ENCODE measurements around the gene SYK.

Gene SYK

DNA sequence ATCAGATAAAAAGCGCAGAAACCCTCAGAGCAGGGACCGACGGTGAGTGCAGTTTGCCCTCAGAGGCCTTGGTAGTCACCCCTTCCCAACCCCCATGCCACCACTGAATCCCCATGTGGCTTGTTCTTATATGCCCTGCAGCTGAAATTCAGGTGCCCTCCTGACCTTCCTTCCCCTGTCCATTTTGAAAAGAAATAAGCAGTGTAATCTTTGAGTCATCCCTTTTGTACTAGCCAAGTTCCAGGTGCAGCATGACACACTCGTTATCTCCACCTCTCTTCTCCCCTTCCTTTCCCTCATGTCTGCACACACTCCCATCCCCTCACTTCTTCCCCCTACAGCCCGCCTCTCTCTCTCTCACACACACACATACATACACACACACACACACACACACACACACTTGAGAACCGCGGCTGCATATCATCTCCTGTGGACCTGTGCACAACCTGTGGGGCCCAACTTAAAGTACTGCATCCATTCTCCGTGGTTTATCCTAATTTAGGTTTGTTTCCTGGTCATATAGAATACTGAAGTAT, 53.1 kb downstream of the SYK start:
- no peak for DNase-seq

DNA sequence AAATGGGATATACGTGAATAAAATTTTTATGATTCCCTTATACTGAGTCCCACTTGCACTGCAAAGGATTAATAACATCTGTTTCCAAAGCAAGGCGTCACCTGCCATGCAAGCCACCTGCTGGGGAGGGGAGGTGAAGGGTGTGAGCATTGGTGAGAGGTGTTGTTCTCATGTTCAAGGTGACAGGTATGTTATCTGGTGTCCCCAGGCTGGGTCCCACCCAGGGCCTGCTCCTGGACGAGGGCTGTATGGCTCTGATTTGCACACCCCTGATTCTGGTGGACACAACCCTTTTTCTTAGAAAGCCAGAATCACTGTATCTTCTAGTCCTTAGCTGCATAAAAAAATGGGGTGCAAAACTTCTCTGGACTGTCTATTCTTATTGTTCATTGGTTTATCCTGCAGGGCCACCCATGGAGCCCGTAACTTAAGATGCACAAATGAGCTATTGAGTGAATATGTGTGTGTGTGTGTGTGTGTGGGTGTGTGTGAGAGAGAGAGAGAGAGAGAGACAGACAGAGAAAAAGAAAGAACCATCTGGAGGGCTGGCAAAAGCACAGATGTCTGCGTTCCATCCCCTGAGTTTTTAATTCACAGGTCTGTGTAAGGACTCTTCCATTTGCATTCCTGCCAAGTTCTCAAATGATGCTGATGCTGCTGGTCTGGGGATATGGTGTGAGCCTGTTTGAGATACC, 53.7 kb downstream of the SYK start:
- no peak for DNase-seq

DNA sequence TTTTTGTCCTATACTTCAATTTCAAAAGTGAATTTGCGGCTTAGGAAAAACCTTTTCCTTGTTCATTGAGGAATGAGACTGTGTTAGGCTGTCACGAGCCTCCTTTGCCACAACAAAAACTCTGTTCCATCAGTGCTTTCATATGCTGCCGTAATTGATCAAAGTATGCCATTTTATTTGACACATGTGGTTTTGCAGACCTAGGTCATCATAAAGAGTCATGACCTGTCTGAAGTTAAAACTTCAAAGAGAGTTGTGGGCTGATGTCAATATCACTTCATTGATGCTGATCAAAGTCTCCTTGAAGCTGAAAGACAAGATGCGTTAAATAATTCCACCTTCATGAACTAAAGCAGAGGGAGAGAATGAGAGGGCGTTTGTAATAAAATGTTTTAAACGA, 55.5 kb downstream of the SYK start:
- DNase-seq, result no peak

DNA sequence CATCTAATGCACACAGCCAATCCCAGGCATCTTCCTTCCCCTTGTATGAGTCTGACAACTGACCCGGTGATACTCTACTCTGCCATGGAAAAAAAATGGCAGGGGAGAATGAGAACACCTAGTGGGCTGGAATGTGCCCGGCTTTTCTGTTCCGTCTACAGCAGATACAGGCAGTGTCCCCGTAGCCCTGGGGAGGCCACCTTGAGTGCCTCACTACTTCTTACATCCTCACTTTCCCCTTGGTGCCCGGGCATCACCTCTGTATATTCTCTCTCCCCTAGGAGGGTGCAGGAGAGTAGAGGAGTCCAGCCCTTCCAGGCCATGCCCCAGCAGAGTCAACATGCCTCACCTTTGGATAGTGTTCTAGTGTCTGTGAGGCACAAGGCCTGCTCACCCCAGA, 56.2 kb downstream of the SYK start:
- no peak for DNase-seq

DNA sequence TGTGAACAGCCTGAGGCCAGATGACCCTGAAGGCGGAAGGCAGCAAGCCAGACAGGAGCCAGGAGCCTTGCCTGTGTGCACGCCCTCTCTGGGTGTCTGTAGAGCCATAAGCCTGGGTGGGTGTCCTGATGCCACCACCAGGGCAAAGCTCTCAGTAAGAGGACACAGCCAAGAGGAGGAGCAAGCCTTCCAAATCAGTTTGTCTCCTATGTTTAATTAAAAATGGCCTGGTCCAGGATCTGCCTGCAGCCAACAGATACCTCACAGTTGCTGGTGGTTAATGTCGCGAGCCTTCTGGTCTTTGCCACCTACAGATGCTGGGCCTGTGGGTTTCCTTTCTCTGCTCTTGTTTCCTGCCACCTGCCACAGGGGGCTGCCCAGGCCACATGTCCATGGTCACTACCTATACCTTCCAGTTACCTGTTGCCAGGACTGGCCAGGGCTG, 56.9 kb downstream of the SYK start:
- DNase-seq, result no peak

DNA sequence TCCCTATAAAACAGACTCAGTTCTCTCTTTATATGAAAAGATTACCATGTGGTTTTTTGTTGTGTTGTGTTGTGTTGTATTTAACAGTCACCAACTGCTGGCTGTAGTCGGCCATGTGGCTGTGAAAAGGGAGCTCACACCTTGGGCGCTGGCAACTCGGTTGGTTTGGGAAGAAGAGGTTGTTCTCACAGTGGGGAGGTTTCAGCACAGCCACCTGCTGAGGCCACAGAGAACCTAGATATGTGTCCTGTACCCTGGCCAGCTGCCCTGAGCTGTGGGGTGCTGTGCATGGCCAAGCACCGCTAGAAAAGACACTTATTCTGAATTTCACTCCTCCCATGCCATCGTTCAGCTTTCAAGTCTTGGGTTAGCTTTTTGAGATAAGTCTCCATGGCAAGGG, 58.8 kb downstream of the SYK start:
- DNase-seq, result no peak

DNA sequence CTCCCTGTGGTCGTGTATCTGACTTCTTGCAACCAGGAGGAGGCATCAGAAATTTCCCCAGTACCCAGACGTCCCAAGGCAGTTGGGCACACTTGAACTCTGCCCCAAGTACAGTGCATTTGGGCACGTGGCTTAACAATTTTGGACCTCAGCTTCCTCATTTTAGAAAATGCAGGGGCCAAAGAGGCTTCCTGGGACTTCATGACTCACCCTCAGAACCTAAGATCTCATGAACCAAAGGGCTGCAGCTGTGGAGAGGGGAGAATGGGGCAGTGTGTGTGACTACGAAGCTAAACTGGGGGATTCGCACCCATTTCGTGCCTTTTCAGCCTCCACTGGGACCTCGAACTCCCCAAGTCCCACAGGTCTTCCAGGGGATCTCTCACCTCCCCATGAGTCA, 59.2 kb downstream of the SYK start:
- DNase-seq, result peak; percentile 41

DNA sequence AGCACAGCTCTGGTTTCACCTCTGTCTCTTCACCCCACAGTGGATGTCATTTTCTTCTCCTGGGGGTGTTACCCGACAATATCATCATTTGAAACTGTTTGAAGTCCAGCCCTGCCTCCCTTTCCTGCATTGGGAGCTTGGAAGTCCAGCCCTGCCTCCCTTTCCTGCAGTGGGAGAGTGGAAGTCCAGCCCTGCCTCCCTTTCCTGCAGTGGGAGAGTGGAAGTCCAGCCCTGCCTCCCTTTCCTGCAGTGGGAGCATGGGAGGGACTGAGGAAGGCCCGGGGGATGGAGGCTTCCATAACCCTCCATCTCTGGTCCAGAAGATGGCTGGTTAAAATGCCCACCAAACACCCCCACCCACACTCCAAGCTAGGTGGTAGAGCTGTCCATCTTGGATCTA, 59.8 kb downstream of the SYK start:
- no peak for DNase-seq

DNA sequence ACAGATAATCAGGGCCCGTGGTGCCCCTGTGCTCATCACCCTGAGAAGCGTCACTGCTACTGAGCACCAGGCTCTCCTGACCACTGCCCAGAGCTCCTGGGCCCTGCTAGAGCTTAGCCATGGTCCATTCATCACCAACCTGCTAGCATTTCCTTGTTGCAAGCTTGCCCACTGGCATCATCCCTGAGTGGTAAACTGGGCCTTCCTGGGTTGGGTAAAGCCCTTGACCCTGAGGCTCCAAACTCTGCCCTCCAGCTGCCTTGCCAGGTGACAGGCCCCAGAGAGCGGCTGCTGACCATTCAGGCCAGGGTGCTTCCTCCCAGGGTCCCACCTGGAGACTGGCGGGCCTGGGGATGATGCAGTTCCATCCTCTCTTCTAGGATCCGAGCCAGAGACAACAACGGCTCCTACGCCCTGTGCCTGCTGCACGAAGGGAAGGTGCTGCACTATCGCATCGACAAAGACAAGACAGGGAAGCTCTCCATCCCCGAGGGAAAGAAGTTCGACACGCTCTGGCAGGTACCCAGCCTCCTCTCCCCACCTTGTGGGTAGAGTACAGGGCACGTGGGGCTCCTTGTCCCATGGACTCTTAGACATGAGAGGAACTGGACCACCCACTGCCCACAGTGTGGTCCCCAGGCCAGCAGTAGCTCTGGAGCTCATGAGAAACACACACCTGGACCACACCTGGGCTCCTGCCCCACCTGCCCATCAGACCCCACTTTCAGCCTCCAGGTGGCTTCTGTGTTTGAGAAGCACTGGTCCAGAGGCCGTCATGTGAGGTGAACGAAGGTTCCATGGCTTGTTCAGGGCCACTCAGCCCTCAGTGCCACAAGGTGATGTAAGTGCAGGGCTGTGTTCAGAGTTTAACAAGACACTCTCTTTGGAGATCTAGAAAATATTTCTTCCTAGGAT, 60.5 kb downstream of the SYK start:
- DNase-seq, result no peak

DNA sequence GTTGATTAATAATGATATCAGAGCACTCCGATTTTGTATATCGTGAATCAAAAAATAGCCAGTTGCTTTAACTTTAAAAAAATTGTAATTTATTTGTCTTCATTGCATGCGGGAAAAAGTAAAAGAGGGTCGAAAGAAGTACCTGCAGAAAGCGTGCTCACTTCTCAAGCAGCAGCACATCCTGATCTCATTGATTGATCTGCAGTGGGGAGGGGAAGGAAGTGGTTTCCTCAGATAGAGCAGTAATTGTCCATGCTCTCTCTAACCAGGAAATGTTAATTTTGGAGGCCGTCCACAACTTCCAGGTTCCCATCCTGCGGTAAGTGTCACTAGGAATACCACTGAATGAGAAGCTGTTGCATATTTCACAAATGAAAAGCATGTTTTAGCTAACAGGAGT, 63.2 kb downstream of the SYK start:
- DNase-seq, result no peak

DNA sequence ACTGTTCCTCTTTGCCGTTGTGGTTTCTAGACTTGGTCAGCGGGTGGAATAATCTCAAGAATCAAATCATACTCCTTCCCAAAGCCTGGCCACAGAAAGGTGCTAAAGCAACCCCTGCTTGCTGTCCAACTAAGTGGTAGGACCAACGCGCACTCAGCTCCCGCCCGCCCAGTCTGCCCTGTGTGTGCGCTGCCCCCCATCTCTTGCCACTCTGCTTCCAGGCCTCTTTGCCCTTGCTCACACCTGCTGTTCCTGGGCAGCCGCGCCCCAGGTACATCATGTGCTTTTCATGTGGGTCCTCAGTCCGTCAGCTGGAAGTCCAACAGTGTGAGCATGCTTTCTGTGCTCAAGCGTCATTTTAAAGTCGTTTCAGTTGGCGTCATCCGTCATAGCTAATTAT, 65.5 kb downstream of the SYK start:
- DNase-seq, result no peak

DNA sequence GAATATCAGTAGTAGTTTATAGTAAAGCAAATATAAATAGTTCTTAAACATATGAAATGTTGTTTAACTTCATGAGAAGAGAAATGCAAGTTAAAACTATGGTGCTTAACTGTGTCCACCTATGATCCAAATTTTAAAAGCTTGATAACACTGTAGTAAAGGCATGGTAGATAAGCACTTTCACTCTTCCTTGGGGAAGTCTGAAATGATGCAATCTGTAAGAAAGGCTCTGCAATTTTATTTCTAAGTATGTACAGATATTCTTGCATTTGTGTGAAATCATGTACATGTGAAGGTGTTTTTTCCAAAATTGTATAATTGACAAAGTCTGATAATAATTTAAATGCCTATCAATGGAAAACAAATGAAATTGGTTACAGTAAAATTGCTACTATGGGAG, 66.9 kb downstream of the SYK start:
- DNase-seq, result no peak

DNA sequence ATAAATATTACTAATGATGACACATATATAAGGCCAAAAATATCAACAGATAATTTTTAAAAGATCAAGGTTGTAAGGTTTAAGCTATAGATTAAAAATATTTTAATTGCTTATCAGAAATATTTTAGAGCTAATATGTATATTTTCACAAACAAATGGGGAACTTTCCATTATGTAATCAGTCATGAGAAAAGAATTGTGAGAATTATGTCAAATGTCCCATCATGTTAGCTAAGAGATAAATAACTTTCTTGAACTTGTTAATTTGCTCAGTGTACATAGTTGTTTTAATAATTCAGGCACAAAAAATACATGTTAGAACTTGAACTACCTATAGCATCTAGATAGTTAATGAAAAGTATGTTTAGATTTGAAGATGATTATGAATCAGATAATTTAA, 67.7 kb downstream of the SYK start:
- no peak for DNase-seq

DNA sequence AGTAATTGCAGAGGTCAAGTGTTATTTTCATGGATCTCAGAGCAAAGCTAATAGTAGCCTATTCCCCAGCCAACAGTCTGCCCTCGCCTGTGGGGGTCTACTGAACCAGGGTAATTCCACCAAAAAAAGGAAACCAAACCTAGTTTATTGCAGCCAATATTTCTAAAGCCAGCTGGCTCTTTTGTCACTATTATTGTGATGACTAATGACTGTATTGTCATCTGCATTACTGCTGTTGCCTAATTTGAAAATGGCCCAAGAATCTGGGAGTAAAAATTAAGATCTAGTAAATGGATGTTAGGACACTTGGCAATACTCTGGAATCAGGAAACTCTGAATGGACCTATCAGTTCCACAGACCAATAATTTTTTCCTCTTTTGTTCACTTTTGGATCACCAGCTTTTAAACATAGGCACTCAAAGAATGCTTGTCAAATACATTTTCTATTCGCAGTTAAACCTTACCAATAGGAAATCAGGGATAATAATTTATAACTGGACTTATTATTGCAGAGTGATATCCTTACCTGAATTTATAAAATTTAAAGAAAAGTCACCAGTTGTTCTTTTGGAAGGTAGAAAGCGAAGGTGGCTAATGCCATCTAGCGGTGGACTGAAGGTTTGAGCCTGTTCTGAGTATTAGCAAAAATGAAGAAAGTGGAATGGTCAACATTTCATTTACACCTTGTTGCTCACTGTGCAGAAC, 69.2 kb downstream of the SYK start:
- DNase-seq, result no peak

DNA sequence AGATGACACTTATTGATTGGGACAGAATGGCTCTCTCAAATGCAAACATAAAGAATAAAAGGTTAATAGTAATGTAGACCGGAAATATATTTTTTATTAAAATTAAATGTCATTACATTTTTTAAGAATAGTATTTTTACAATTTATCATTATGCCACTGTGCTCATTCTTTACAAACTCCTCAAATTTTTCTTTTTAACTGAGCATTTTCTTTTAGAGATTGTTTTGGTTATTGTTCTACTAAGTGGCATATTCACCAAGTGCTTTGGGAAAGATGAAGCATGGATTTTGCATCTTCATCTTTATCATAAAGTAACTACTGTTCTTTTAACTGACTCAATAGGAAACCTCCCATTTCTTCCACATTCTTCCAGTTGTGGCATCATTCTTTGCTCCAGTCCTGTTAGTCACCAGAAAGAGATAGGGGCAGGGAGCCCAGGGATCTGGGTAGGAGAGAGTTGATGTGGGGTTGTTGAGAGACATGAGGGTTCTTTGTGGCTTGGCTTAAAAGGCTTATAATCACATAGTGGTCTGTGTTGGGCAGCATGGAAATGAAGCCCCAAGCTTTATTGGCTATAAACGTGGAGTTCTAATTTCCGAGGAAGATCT, 69.8 kb downstream of the SYK start:
- DNase-seq, result no peak

DNA sequence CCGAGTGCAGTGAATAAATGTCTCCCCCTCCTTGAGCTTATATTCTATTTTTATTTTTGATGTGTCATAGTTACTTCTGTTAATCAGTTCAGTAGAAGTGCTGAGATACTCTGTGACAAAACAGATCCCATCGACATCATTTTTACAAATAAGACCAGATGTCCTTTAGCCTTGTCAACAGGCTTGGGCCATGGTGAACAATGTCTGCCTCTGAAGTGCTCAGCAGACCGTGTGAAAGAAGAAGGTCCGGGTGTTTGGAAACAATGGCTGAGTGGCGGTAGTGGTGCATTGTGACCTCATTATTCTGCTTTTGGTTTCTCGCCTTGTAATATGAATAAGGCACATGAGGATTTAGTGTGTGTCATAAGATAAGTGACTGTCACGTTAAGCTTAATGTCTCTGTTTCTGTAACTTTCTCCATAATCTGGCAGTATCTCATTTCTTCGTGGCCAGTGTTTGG, 71.2 kb downstream of the SYK start:
- no peak for DNase-seq

DNA sequence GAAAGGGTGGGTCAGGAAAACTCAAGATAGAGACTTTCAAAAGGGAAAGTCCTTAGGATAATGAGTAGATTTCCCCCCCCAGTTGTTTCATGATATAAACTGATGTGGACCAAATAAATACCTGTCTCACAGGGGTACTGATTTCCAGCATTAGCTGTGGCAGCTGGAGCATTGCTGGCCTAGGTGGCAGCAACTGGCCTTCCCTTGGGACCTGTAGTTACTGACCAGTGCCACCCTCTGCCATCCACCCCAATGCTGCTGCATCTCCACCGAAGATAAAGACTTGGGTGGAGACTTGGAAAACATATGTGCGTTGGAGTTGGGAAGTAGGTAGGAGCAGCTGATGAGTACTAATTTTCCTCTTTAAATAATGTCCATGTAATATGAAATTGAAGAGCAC, 71.8 kb downstream of the SYK start:
- DNase-seq, result no peak

DNA sequence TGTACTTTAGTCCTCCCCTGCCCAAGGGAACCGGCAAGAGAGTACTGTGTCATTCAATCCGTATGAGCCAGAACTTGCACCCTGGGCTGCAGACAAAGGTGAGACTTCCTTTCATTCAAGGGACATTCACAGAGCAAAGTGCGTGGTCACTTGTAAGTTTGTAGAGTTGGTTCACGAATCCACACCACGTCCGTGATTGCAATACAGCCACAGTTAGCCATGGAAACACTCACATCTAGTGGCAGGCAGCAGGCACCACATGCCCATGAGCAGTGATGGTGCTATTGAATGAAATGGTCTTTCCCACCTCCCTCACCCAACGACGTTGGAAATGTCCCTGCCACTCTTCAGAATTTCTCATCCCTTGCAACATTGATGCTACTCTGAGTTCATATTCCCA, 72.6 kb downstream of the SYK start:
- DNase-seq, result no peak

DNA sequence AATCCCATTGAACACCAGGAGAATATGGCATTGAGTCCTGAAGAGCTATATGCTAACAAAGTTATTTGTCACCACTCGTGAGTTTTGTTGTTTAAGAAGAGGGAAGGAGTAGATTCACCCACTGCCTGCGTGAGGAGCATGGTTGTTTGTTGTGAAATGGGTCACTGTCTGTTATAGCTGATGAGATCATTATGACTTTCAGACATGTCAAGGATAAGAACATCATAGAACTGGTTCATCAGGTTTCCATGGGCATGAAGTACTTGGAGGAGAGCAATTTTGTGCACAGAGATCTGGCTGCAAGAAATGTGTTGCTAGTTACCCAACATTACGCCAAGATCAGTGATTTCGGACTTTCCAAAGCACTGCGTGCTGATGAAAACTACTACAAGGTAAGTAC, 76.9 kb downstream of the SYK start:
- no peak for DNase-seq

DNA sequence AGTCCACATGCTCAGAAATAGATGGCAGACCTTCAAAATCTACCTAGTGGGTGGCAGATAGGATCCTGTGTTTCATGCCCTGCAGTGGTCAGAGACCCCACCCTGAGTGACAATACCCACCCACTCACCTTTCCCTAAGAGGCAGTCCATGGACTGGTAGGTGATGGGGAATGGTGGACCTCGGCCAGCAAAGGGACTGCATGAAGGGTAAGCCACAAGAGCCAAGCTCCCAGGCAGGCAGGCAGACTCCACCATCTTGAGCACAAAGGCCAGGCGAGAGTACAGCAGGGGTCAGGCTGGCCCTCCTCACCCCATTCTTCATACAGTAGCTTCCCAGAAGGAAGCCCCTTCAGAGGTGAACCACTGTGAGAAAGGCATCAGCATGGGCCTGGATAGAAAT, 78.4 kb downstream of the SYK start:
- DNase-seq, result no peak

DNA sequence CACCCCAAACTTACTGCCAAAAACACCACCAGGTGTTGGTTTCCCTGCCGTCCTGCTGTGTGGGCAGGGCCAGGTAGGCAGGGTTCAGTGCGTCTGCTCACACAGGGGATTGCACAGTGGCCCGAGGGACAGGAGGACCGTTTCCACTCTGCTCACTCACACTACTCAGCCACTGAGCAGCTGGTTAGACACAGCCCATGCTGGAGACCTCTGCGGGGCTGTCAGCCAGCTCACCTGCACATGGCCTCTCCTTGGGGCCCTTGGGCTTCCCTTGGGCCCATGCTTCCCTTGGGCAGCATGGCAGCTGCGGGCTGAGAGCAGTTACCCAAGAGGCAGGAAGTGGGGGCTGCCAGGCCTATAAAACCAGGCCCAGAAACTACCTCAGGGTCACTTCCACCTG, 79.0 kb downstream of the SYK start:
- DNase-seq, result no peak

DNA sequence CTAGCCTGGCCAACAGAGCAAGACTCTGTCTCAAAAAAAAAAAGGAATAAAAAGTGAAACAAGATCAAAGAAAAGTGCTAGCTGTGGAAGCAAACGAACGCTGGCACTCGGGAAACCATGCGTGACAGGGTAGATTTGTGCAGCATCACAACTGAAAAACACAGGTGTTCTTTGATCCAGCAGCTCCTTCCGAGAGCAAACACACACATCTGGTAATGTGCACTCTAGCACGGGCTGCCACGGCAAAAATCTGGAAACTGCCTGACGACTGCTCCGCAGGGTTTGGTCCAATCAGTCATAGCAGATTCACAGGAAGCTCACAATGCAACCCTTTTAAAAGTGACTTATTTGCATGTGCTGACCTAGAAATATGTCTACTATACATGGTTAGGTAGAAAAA, 80.0 kb downstream of the SYK start:
- peak; percentile 36 for DNase-seq

DNA sequence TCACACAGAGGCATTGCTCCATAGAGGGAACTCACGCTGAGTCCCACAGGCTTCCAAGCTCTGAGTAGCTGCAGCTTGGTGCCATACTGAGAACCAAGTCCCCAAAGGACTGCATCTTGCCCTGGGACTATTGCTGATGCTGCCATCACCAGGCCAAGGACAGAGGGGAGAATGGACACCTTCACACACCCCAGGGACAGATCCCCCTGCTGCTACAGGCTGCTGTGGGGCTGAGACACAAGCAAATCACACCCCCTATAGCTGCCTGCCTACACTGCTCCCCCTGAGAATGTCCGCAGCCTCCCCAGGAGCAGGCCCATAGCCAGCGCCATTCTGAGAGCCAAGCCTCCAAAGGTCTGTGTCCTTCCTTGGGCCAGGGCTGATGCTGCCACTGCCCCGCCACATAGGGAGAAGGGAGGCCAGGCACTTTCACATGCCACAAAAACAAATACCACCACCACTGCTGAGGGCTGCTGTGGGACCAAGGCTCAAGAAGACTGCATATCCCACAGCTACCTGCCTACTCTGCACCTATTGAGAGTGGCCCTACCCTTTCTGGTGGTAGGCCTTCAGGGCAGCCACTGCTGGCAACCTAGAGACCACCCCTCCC, 81.5 kb downstream of the SYK start:
- no peak for DNase-seq
